HG03457 (cell line): ENCODE results near the gene PTP4A2.
"Not testable (repeated sequence)": the region's sequence is repeated elsewhere in the genome, so short reads cannot be mapped to it uniquely, and the experiment has no call there.

Experiments used
- ATAC-seq: cut with Tn5 transposase; IDR thresholded peaks from one replicate; pipeline ENCODE4 v1.9.1; 2021; ENCODE audit warnings: moderate number of reproducible peaks; ENCODE audit not compliant: unreplicated experiment

Gene PTP4A2

GRCh38 chr1:31951276-31951675, 13.1 kb upstream of the PTP4A2 start:
- no peak for ATAC-seq

GRCh38 chr1:31949862-31950261, 11.7 kb upstream of the PTP4A2 start:
- ATAC-seq: no peak

- not testable (repeated sequence) for ATAC-seq
Observed at GRCh38 chr1:31945677-31946076, 7.5 kb upstream of the PTP4A2 start.

- ATAC-seq: peak; percentile 47
Observed at GRCh38 chr1:31944205-31945089, 6.3 kb upstream of the PTP4A2 start.

- ATAC-seq: no peak
Observed at GRCh38 chr1:31943546-31944184, 5.5 kb upstream of the PTP4A2 start.

- ATAC-seq: not testable (repeated sequence)
Observed at GRCh38 chr1:31942061-31942460, 3.9 kb upstream of the PTP4A2 start.

GRCh38 chr1:31939484-31940329, 1.5 kb upstream of the PTP4A2 start:
- no peak for ATAC-seq

- ATAC-seq: peak; percentile 16
Observed at GRCh38 chr1:31937300-31938183, 626 bp downstream of the PTP4A2 start.

- ATAC-seq: no peak
Observed at GRCh38 chr1:31936981-31937299, 1.2 kb downstream of the PTP4A2 start.

GRCh38 chr1:31936278-31936980, 1.7 kb downstream of the PTP4A2 start:
- no peak for ATAC-seq

GRCh38 chr1:31934706-31935629, 3.2 kb downstream of the PTP4A2 start:
- ATAC-seq: no peak

- ATAC-seq: no peak
Observed at GRCh38 chr1:31932491-31933316, 5.5 kb downstream of the PTP4A2 start.

GRCh38 chr1:31931593-31932225, 6.5 kb downstream of the PTP4A2 start:
- no peak for ATAC-seq

GRCh38 chr1:31930836-31931592, 7.2 kb downstream of the PTP4A2 start:
- ATAC-seq: no peak

GRCh38 chr1:31927661-31927980, 10.5 kb downstream of the PTP4A2 start:
- no peak for ATAC-seq

- no peak for ATAC-seq
Observed at GRCh38 chr1:31926853-31927660, 11.1 kb downstream of the PTP4A2 start.
